Measurements from ENCODE around the gene SPTBN4.

DNA sequence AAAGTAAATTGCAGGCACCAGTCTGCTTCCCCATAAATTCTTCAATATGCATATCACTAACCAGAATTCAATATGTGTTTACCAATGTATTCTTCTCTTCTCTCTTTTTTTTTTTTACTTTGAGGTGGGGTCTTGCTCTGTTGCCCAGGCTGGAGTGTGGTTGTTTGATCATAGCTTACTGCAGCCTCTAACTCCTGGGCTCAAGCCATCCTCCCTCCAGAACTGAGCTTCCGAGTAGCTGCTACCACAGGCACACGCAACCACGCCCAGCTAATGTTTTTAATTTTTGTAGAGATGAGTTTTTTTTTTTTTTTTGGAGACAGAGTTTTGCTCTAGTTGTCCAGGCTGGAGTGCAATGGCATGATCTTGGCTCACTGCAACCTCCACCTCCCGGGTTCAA lies 151.2 kb downstream of the SPTBN4 start:
- no peak for TF ChIP-seq CTCF (IDR thresholded peaks at IDR 0.05)
- TF ChIP-seq POLR2A (IDR thresholded peaks at IDR 0.05) = no peak
